Smooth muscle cell (in vitro differentiated cells): Measurements from ENCODE around the gene GALC. TPM values are rescaled to one million over a fixed set of nuclear protein-coding genes. Genes with fewer than 3 reads are reported as not detected.

ENCODE experiments used
- DNase-seq: peaks from one replicate; lab custom pipeline; 2025; ENCODE audit not compliant: unreplicated experiment; lab: John Stamatoyannopoulos, UW
- H2AFZ ChIP-seq: fragments of 200-600 bp; sonication (generic); 2 replicates; pipeline ENCODE4 v1.6.0; 2016; ENCODE audit warnings: antibody characterized with exemption, low read depth, mild to moderate bottlenecking
- H3F3A ChIP-seq: fragments of 200-600 bp; sonication (generic); 2 replicates; pipeline ENCODE4 v1.6.0; 2017; ENCODE audit warnings: antibody characterized with exemption, low read depth
- H3K27ac ChIP-seq: fragments of 200-600 bp; sonication (generic); 2 replicates; pipeline ENCODE4 v1.5.1; 2016; ENCODE audit warnings: low read depth, mild to moderate bottlenecking
- H3K27me3 ChIP-seq: fragments of 200-600 bp; sonication (generic); 2 replicates; pipeline ENCODE4 v1.6.1; 2016; ENCODE audit warnings: low read depth, mild to moderate bottlenecking
- H3K36me3 ChIP-seq: fragments of 200-600 bp; sonication (generic); 2 replicates; pipeline ENCODE4 v1.5.1; 2016; ENCODE audit warnings: low read depth
- H3K4me1 ChIP-seq: fragments of 200-600 bp; sonication (generic); 2 replicates; pipeline ENCODE4 v1.5.1; 2016; ENCODE audit warnings: low read depth
- H3K4me2 ChIP-seq: fragments of 200-600 bp; sonication (generic); 2 replicates; pipeline ENCODE4 v1.6.0; 2016; ENCODE audit warnings: mild to moderate bottlenecking
- H3K4me3 ChIP-seq: fragments of 200-600 bp; sonication (generic); 2 replicates; pipeline ENCODE4 v1.5.1; 2016; ENCODE audit warnings: mild to moderate bottlenecking
- H3K79me2 ChIP-seq: fragments of 200-600 bp; sonication (generic); 2 replicates; pipeline ENCODE4 v1.6.0; 2016; ENCODE audit warnings: low read depth, mild to moderate bottlenecking
- H3K9ac ChIP-seq: fragments of 200-600 bp; sonication (generic); 2 replicates; pipeline ENCODE4 v1.6.0; 2016; ENCODE audit warnings: low read depth
- H3K9me3 ChIP-seq: fragments of 200-600 bp; sonication (generic); replicated peaks from 2 replicates; pipeline ENCODE4 v1.5.1; 2016; ENCODE audit warnings: low read depth
- H4K20me1 ChIP-seq: fragments of 200-600 bp; sonication (generic); 2 replicates; pipeline ENCODE4 v1.6.0; 2016; ENCODE audit warnings: low read depth
- WGBS: methylation state at CpG from one replicate; pipeline ENCODE4 v1.1.7; 2016; ENCODE audit warnings: low lambda C conversion rate; 5-methylcytosine and 5-hydroxymethylcytosine counted together
- polyA plus RNA-seq: library from polyadenylated mRNA; unstranded; fragments of >200 nt; fragmentation: Nextera tagmentation; extraction: Ambion mirVana; gene quantifications from 2 replicates; pipeline ENCODE4 v1.2.1, GENCODE V29; 2016
- total RNA-seq: library from RNA; depleted of rRNA; stranded (reverse); fragments of >200 nt; gene quantifications from 2 replicates; pipeline ENCODE4 v1.2.3, GENCODE V29; 2014
- TF ChIP-seq, protein P1 (sequence below): fragments of 200-600 bp; sonication (generic); IDR thresholded peaks from 2 replicates; pipeline ENCODE4 v1.5.1; 2017; ENCODE audit warnings: borderline replicate concordance, mild to moderate bottlenecking, antibody characterized with exemption; ENCODE audit not compliant: insufficient read depth, poor library complexity, severe bottlenecking

GALC gene
- total and polyA plus RNA-seq, 2 experiments from 2014 or later, result 18.6 to 31.0 TPM

DNA sequence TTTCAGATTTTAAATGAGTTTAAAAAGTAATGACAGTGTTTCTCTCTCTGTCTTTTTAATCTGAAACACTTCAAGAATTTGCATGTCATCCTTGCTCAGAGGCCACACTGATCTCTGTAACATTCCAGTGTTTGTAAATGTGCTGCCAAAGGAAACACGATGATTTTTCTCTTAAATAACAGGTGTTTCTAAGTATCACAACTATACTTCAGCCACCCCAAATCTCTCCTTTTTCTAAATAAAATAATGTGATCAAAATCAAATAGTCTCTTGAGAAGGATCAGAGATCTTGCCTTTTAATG lies 3.3 kb upstream of the GALC start:
- Histone ChIP-seq H3K4me1 (peaks cover 22% of the 10 kb centered on the region), H3K4me3 (no peak overlapping the region), H2AFZ (peak overlapping the region; percentile 9), H3K4me2 (peak overlapping the region; percentile 89), H3K27ac (peak overlapping the region; percentile 87), H4K20me1 (no peaks in the 10 kb centered on the region), H3K79me2 (no peaks in the 10 kb centered on the region), H3F3A (peaks cover 17% of the 10 kb centered on the region), H3K9ac (peak overlapping the region; percentile 67), H3K9me3 (no peaks in the 10 kb centered on the region), H3K27me3 (no peaks in the 10 kb centered on the region), H3K36me3 (no peaks in the 10 kb centered on the region)
- 3% methylated on average over 1 of the region's 1 CpG for WGBS
- TF ChIP-seq, protein P1, sequence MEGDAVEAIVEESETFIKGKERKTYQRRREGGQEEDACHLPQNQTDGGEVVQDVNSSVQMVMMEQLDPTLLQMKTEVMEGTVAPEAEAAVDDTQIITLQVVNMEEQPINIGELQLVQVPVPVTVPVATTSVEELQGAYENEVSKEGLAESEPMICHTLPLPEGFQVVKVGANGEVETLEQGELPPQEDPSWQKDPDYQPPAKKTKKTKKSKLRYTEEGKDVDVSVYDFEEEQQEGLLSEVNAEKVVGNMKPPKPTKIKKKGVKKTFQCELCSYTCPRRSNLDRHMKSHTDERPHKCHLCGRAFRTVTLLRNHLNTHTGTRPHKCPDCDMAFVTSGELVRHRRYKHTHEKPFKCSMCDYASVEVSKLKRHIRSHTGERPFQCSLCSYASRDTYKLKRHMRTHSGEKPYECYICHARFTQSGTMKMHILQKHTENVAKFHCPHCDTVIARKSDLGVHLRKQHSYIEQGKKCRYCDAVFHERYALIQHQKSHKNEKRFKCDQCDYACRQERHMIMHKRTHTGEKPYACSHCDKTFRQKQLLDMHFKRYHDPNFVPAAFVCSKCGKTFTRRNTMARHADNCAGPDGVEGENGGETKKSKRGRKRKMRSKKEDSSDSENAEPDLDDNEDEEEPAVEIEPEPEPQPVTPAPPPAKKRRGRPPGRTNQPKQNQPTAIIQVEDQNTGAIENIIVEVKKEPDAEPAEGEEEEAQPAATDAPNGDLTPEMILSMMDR, result no peak
- no peak for DNase-seq

DNA sequence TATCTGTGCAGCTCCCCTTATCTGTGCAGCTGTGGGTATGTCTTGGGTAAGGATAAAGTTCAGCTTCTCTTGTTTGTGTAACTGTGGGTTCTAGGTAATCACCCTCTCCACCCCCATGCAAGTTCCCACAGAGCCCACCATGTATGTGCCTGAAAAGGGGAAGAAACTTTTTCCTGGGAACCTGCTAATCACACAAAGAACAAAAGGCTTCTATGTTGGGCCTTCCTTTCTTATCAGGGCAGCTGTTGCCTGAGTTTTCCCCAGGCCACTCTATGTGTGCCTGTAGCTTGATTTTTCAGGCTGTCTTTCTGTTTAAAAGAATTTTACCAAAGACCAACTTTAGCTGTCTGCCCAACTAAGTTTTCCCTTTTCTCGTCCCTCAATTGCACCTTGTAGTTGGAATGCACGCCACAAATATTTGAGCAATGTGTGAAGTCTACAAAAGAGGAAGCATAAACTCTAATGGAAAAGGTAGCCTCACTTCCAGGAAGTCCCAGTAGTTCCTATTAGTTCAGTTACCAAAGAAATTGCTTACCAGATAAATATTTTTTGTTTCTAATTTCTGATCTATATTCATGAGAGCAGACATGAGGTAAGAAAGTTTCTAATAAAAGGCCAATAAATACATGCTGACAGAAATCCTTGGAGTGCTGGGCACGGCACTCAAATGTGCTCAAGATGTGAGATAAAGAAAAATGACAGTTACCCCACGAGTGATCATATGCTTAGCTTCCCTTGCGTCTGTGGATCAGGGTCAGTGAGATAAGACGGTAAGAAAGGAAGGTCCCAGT lies 2.7 kb upstream of the GALC start:
- TF ChIP-seq, protein P1, result no peak
- H3K27ac ChIP-seq, result peak overlapping the region; percentile 87
- no peaks in the 10 kb centered on the region for H4K20me1 ChIP-seq
- H3K4me3 ChIP-seq, result no peak overlapping the region
- peak overlapping the region; percentile 9 for H2AFZ ChIP-seq
- DNase-seq, result no peak
- no peaks in the 10 kb centered on the region for H3K27me3 ChIP-seq
- WGBS, result 12% methylated on average over 6 of the region's 6 CpGs
- no peaks in the 10 kb centered on the region for H3K79me2 ChIP-seq
- H3K4me2 ChIP-seq, result peak overlapping the region; percentile 89
- no peaks in the 10 kb centered on the region for H3K9me3 ChIP-seq
- no peaks in the 10 kb centered on the region for H3K36me3 ChIP-seq
- H3K9ac ChIP-seq, result peak overlapping the region; percentile 67
- H3K4me1 ChIP-seq, result peaks cover 22% of the 10 kb centered on the region
- H3F3A ChIP-seq, result peaks cover 17% of the 10 kb centered on the region

DNA sequence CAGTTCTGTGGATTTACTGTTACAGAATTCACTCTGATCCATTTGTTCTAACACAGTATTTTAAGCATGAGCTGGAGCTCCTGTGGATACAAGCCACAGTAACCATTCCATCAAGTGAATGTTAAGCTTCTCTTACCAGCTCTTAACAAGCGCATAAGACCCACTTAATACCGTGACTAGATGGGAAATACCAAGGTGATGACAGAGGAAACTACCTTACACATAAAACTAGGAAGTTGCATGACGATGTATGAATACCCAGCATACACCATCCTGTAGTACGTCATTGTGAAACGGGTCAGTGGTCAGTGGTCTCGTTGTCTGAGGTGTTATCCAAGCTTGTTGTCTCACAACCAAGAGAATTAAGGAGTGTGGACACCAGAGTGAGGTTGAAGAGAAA lies 2.0 kb upstream of the GALC start:
- Histone ChIP-seq H3K27me3 (no peaks in the 10 kb centered on the region), H4K20me1 (no peaks in the 10 kb centered on the region), H3K9ac (peak overlapping the region; percentile 67), H3K36me3 (no peaks in the 10 kb centered on the region), H3K79me2 (no peaks in the 10 kb centered on the region), H3K4me2 (peak overlapping the region; percentile 89), H3K9me3 (no peaks in the 10 kb centered on the region), H3K27ac (peak overlapping the region; percentile 87), H2AFZ (peak overlapping the region; percentile 4), H3K4me3 (no peak overlapping the region), H3K4me1 (peaks cover 22% of the 10 kb centered on the region), H3F3A (peaks cover 17% of the 10 kb centered on the region)
- TF ChIP-seq, protein P1, result no peak
- DNase-seq, result no peak
- WGBS, result 26% methylated on average over 6 of the region's 6 CpGs

DNA sequence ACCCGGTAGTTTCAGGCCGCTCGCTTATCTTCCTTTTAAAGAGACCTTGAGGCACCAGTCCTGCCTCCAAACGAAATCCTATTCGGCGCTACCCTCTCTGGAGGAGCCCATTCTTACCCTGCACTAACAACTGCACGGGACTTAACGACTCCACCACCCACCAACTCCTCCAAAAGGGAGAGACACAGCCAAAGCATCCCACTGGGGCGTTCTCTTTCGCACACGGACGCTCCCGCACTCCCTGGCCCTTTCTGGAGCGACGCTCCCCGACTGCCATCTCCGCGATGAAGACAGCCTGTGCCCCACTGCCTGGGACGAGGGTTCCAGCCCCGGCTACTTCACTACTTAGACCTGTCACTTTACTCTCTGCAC lies 650 bp downstream of the GALC start:
- H3K4me1 ChIP-seq, result peaks cover 22% of the 10 kb centered on the region
- H4K20me1 ChIP-seq, result no peaks in the 10 kb centered on the region
- peak overlapping the region; percentile 89 for H3K4me2 ChIP-seq
- H2AFZ ChIP-seq, result peak overlapping the region; percentile 83
- TF ChIP-seq, protein P1, result no peak
- H3K27me3 ChIP-seq, result no peaks in the 10 kb centered on the region
- peak overlapping the region; percentile 83 for H3K9ac ChIP-seq
- peaks cover 17% of the 10 kb centered on the region for H3F3A ChIP-seq
- H3K79me2 ChIP-seq, result no peaks in the 10 kb centered on the region
- H3K27ac ChIP-seq, result peak overlapping the region; percentile 87
- peak overlapping the region; percentile 65 for H3K4me3 ChIP-seq
- no peaks in the 10 kb centered on the region for H3K9me3 ChIP-seq
- H3K36me3 ChIP-seq, result no peaks in the 10 kb centered on the region
- 8% methylated on average over 19 of the region's 20 CpGs for WGBS
- no peak for DNase-seq
